BJ (cell line): Measurements from ENCODE around the gene CBX2. TPM values are rescaled to one million over a fixed set of nuclear protein-coding genes. Genes with fewer than 3 reads are reported as not detected.

Experiments
- CTCF ChIA-PET: fragments of 350-600 bp; formaldehyde crosslinking; extraction: SDS; loops from one replicate; lab custom pipeline; 2021; ENCODE audit warnings: antibody characterized with exemption, inconsistent platforms; lab: Yijun Ruan, JAX
- POLR2A ChIA-PET: fragments of 300-600 bp; sonication (Branson Sonifier 250); formaldehyde crosslinking; extraction: SDS; loops from one replicate; lab custom pipeline; 2021; ENCODE audit warnings: antibody characterized with exemption; lab: Charles Lee
- DNase-seq: peaks from one replicate; pipeline ENCODE4 v3.0.0-alpha.2; 2011; ENCODE audit warnings: low read depth
- H3K27me3 ChIP-seq: 2 replicates; pipeline ENCODE4 v1.6.0; 2011; ENCODE audit warnings: low read length; ENCODE audit not compliant: control insufficient read depth, insufficient read depth
- H3K36me3 ChIP-seq: 2 replicates; pipeline ENCODE4 v1.5.1; 2011; ENCODE audit warnings: low read length; ENCODE audit not compliant: control insufficient read depth, insufficient read depth
- H3K4me3 ChIP-seq: 2 replicates; pipeline ENCODE4 v1.5.1; 2011; ENCODE audit warnings: low read depth, mild to moderate bottlenecking, control low read depth, low read length
- CTCF ChIP-seq: IDR thresholded peaks from 2 replicates; pipeline ENCODE4 v1.5.1; 2011; ENCODE audit warnings: low read depth, mild to moderate bottlenecking, control low read depth, inconsistent platforms, low read length, moderate library complexity; ENCODE audit not compliant: insufficient read depth
- polyA plus RNA-seq: library from polyadenylated mRNA; depleted of rRNA; stranded (reverse); fragments of >200 nt; gene quantifications from 2 replicates; pipeline ENCODE4 v1.2.3, GENCODE V29; 2011

The CBX2 gene
- polyA plus RNA-seq, 1 experiment = 1.5 TPM

- Histone ChIP-seq H3K4me3 (no peak overlapping the region), H3K27me3 (no peaks in the 10 kb centered on the region; the same call in 1 of the 2 replicates)
- DNase-seq = no peak
These were observed 53.6 kb downstream of the CBX2 start for GRCh38 chr17:79831265-79832217.

GRCh38 chr17:79832218-79833109, 54.5 kb downstream of the CBX2 start:
- POLR2A ChIA-PET = no interaction called here
- Histone ChIP-seq H3K4me3 (no peak overlapping the region), H3K36me3 (peaks cover 20% of the 10 kb centered on the region), H3K27me3 (no peaks in the 10 kb centered on the region)
- TF ChIP-seq CTCF = no peak
- DNase-seq = no peak
- CTCF ChIA-PET = interaction anchor here (0.8 to 4.5 kb wide), 3 partner anchors 13 to 45 kb away, joined by 3 to 39 read pairs (median 3); no protein-coding TSS in a partner anchor

More at GRCh38 chr17:79831265-79832217, 53.6 kb downstream of the CBX2 start:
- TF ChIP-seq CTCF = no peak
- peaks cover 18% of the 10 kb centered on the region for H3K36me3 ChIP-seq
- POLR2A ChIA-PET = no interaction called here
- CTCF ChIA-PET = interaction anchor here (0.8 to 1.8 kb wide), 3 partner anchors 10 to 45 kb away, joined by 3 to 4 read pairs (median 3); no protein-coding TSS in a partner anchor

GRCh38 chr17:79833110-79833450, 55.1 kb downstream of the CBX2 start:
- no peaks in the 10 kb centered on the region for H3K27me3 ChIP-seq
- no peak for TF ChIP-seq CTCF
- no peak for DNase-seq
- H3K4me3 ChIP-seq = no peak overlapping the region
- ChIA-PET CTCF (interaction anchor here (4.5 kb wide), 1 partner anchor 14 kb away, joined by 39 read pairs; no protein-coding TSS in a partner anchor), POLR2A (no interaction called here)
- H3K36me3 ChIP-seq = peaks cover 20% of the 10 kb centered on the region

- no peak for DNase-seq
- Histone ChIP-seq H3K4me3 (no peak overlapping the region), H3K36me3 (peaks cover 20% of the 10 kb centered on the region), H3K27me3 (no peaks in the 10 kb centered on the region)
- ChIA-PET POLR2A (no interaction called here), CTCF (interaction anchor here (0.5 to 4.5 kb wide), 3 partner anchors 15 to 992 kb away, joined by 4 to 39 read pairs (median 4); no protein-coding TSS in a partner anchor)
- no peak for TF ChIP-seq CTCF
These were observed 56.0 kb downstream of the CBX2 start for GRCh38 chr17:79833744-79834564.
